Stomach (tissue), 9 donors: ENCODE results near the gene ACTN1. TPM values are rescaled to one million over a fixed set of nuclear protein-coding genes. Genes with fewer than 3 reads are reported as not detected.

Experiments
- DNase-seq, 2 donors: peaks; one replicate each; pipeline versions ENCODE4 v3.0.0 to v3.0.0-alpha.2; 2013 to 2019
- H3K27ac ChIP-seq, 5 donors: fragments of 200-600 bp in 4 of 5; sonication (generic) in 4 of 5; one replicate each; pipeline ENCODE4 v1.5.1; 2013 to 2019; ENCODE audit warnings: mild to moderate bottlenecking in 1 of 5, moderate library complexity in 1 of 5
- H3K27me3 ChIP-seq, 3 donors: fragments of 200-600 bp; sonication (generic); one replicate each; pipeline ENCODE4 v1.5.1; 2017 to 2019; ENCODE audit warnings: mixed run types in 1 of 3
- H3K36me3 ChIP-seq, 4 donors: fragments of 200-600 bp; sonication (generic); 1 replicate in 3 of 4; 2 replicates in 1 of 4; pipeline ENCODE4 v1.5.1; 2016 to 2019
- H3K4me1 ChIP-seq, 4 donors: fragments of 200-600 bp; sonication (generic); one replicate each; pipeline ENCODE4 v1.5.1; 2016 to 2019
- H3K4me3 ChIP-seq, 4 donors: fragments of 200-600 bp; sonication (generic) in 3 of 4; one replicate each; pipeline ENCODE4 v1.5.1; 2016 to 2019; ENCODE audit warnings: mild to moderate bottlenecking in 1 of 4
- H3K9me3 ChIP-seq, 4 donors: fragments of 200-600 bp; sonication (generic); one replicate each; pipeline ENCODE4 v1.5.1; 2016 to 2019
- CTCF ChIP-seq, 7 experiments: fragments of 450-650 bp in 4 of 7; fragments of 200-600 bp in 3 of 7; sonication (generic) in 3 of 7; IDR thresholded peaks; one replicate each; pipeline ENCODE4 v1.5.1; 2016 to 2019; ENCODE audit warnings: antibody characterized with exemption in 7 of 7, control low read depth in 2 of 7, mild to moderate bottlenecking in 1 of 7
- EP300 ChIP-seq: sonication (generic); formaldehyde crosslinking; IDR thresholded peaks from one replicate; pipeline ENCODE4 v1.6.1; 2017; ENCODE audit warnings: antibody characterized with exemption
- POLR2A ChIP-seq, 4 donors: fragments of 450-650 bp; IDR thresholded peaks; one replicate each; pipeline ENCODE4 v1.6.1; 2016; ENCODE audit warnings: antibody characterized with exemption in 4 of 4, control low read depth in 2 of 4, mild to moderate bottlenecking in 1 of 4, moderate library complexity in 1 of 4
- POLR2AphosphoS5 ChIP-seq, 3 donors: sonication (generic); formaldehyde crosslinking; IDR thresholded peaks; one replicate each; pipeline ENCODE4 v1.6.1; 2016; ENCODE audit warnings: antibody characterized with exemption in 3 of 3
- WGBS, 5 donors: extraction: QIAGEN DNeasy Blood & Tissue Kit in 3 of 5; methylation state at CpG; one replicate each; pipeline versions ENCODE4 v1.1.5 to v1.1.7; 2013 to 2018; 5-methylcytosine and 5-hydroxymethylcytosine counted together
- intact Hi-C: fragments of 100-400 bp; cut with DNase I; formaldehyde crosslinking; loops from one replicate; pipeline ENCODE4 v1.15.1; 2023; ENCODE audit warnings: low total_unique reads
- polyA plus RNA-seq, 3 donors: library from polyadenylated mRNA; stranded (reverse); fragments of 200-250 nt; gene quantifications; one replicate each; pipeline ENCODE4 v1.2.3, GENCODE V29; 2013
- total RNA-seq, 5 donors: library from RNA; depleted of rRNA; stranded (reverse); fragments of >200 nt; gene quantifications; one replicate each; pipeline versions ENCODE4 v1.1.0 to v1.2.3, GENCODE V29; 2014 to 2016
- donor health status: healthy with polysubstance abuse.
- donor health status: Bipolar disorder and iron deficiency.
- donor health status: healthy.

The ACTN1 gene
- total and polyA plus RNA-seq, 8 donors: 25.7 to 504 (median 196) TPM

- WGBS, 5 donors: 63 to 76% (median 74%) methylated on average over 14 of the region's 14 CpGs
- Histone ChIP-seq H3K4me1 (peaks cover 84 to 100% (median 93%) of the 10 kb centered on the region in 4 donors), H3K27me3 (no peaks in the 10 kb centered on the region), H3K4me3 (no peak overlapping the region), H3K36me3 (no peaks in the 10 kb centered on the region), H3K27ac (peak overlapping the region in 4 of 5 donors; percentile 85 to 91 (median 87)), H3K9me3 (no peaks in the 10 kb centered on the region)
- intact Hi-C loops: no loop called here
- TF ChIP-seq EP300 (no peak), POLR2AphosphoS5 (IDR thresholded peaks at IDR 0.05) (no peak), POLR2A (IDR thresholded peaks at IDR 0.05) (no peak), CTCF (IDR thresholded peaks at IDR 0.05) (no peak)
- DNase-seq: no peak
Observed at GRCh38 chr14:68942296-68943035, 36.6 kb downstream of the ACTN1 start.

- Histone ChIP-seq H3K27ac (peak overlapping the region; percentile 5 to 91 (median 85)), H3K9me3 (no peaks in the 10 kb centered on the region), H3K4me3 (no peak overlapping the region), H3K4me1 (peaks cover 84 to 100% (median 93%) of the 10 kb centered on the region in 4 donors), H3K27me3 (no peaks in the 10 kb centered on the region), H3K36me3 (no peaks in the 10 kb centered on the region)
- intact Hi-C loops: no loop called here
- DNase-seq: peak in 1 of 2 donors; percentile 34
- TF ChIP-seq CTCF (IDR thresholded peaks at IDR 0.05): peak in 4 of 7 experiments; percentile 13 to 26 (median 20)
- peak in 1 of 3 donors; percentile 61 for TF ChIP-seq POLR2AphosphoS5 (IDR thresholded peaks at IDR 0.05)
- no peak for TF ChIP-seq POLR2A (IDR thresholded peaks at IDR 0.05)
- TF ChIP-seq EP300: no peak
- 54 to 79% (median 65%) methylated on average over 4 to 5 of the region's 5 CpGs for WGBS, 5 donors
Observed at GRCh38 chr14:68941820-68942219, 37.3 kb downstream of the ACTN1 start.

GRCh38 chr14:68940614-68941185, 38.4 kb downstream of the ACTN1 start:
- TF ChIP-seq POLR2A (IDR thresholded peaks at IDR 0.05) (no peak), CTCF (IDR thresholded peaks at IDR 0.05) (no peak), POLR2AphosphoS5 (IDR thresholded peaks at IDR 0.05) (no peak), EP300 (no peak)
- no peak overlapping the region for H3K4me3 ChIP-seq
- H3K27ac ChIP-seq: peak overlapping the region; percentile 49 to 91 (median 85)
- 80 to 90% (median 84%) methylated on average over 3 of the region's 3 CpGs for WGBS, 5 donors
- DNase-seq: no peak
- H3K27me3 ChIP-seq: no peaks in the 10 kb centered on the region
- no peaks in the 10 kb centered on the region for H3K9me3 ChIP-seq
- H3K36me3 ChIP-seq: no peaks in the 10 kb centered on the region
- peaks cover 84 to 100% (median 93%) of the 10 kb centered on the region in 4 donors for H3K4me1 ChIP-seq
- intact Hi-C loops: no loop called here

DNA sequence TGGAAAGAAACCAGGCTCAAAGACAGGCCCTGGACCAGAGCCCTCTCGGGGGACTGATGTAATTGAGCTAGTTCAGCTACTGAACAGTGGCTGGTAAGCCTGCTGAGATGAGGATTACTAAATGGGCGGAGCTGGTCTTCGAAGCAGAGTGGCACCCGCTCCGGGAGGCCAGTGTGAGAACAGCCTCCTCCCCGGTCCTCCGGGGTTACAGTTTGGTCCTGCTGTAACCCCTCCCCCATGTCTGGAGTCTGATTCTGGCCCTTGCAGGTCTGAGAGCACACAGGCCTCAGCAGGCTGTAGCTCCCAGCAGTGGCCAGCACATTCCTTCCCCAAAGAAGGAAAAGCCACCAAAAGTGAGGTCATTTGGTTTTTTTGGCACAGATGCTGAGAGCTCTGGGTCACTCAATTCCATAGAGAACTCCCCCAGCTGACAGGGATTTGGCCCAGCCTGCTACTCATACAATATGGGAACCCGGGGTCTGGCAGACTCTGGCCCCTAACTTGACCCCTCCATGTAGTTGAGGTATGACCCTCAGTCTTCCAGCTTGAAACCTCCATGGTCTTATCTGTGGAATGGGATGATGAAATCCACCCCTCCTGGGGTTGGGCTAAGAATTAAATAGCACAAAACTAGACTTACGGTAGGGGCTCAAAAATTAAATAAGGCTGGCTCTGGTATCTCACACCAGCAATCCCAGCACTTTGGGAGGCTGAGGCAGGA, 39.0 kb downstream of the ACTN1 start:
- TF ChIP-seq POLR2A (IDR thresholded peaks at IDR 0.05) (no peak), POLR2AphosphoS5 (IDR thresholded peaks at IDR 0.05) (peak; percentile 46 to 83 (median 81)), EP300 (peak; percentile 73)
- H3K36me3 ChIP-seq: no peaks in the 10 kb centered on the region
- H3K27ac ChIP-seq: peak overlapping the region; percentile 49 to 91 (median 85)
- intact Hi-C loops: no loop called here
- peak; percentile 48 to 88 for DNase-seq
- H3K4me1 ChIP-seq: peaks cover 83 to 100% (median 93%) of the 10 kb centered on the region in 4 donors
- no peak overlapping the region for H3K4me3 ChIP-seq
- no peaks in the 10 kb centered on the region for H3K9me3 ChIP-seq
- 31 to 50% (median 33%) methylated on average over 5 to 9 of the region's 9 CpGs for WGBS, 5 donors
- no peaks in the 10 kb centered on the region for H3K27me3 ChIP-seq
